Measurements from ENCODE around the gene MALRD1. TPM values are rescaled to one million over a fixed set of nuclear protein-coding genes. Genes with fewer than 3 reads are reported as not detected.

The MALRD1 gene
- total and polyA plus RNA-seq, 5 donors = 0.58 to 2.7 (median 2.0) TPM

- no peaks in the 10 kb centered on the region for H3K4me1 ChIP-seq (ENCODE audit: control insufficient read depth, insufficient read depth, low read length)
- no peak overlapping the region for H3K27ac ChIP-seq (ENCODE audit: low read length)
- 76% methylated on average over 3 of the region's 3 CpGs for WGBS
- intact Hi-C loops (cut with DNase I) = no loop called here
- no peaks in the 10 kb centered on the region for H3K27me3 ChIP-seq (ENCODE audit: control insufficient read depth, insufficient read depth)
- ATAC-seq = no peak
- no peak overlapping the region for H3K4me3 ChIP-seq (ENCODE audit: low read length)
- no peaks in the 10 kb centered on the region for H3K9me3 ChIP-seq (ENCODE audit: control insufficient read depth, low read length)
- DNase-seq = no peak
These were observed 634.8 kb downstream of the MALRD1 start for GRCh38 chr10:19683356-19683755.

GRCh38 chr10:19683960-19684359 is 635.4 kb downstream of the MALRD1 start:
- intact Hi-C loops (cut with DNase I) = no loop called here
- WGBS = 49% methylated on average over 5 of the region's 5 CpGs
- H3K27me3 ChIP-seq (ENCODE audit: control insufficient read depth, insufficient read depth) = no peaks in the 10 kb centered on the region
- H3K4me3 ChIP-seq (ENCODE audit: low read length) = no peak overlapping the region
- ATAC-seq (no peak), DNase-seq (no peak)
- H3K27ac ChIP-seq (ENCODE audit: low read length) = no peak overlapping the region
- H3K4me1 ChIP-seq (ENCODE audit: control insufficient read depth, insufficient read depth, low read length) = no peaks in the 10 kb centered on the region
- no peaks in the 10 kb centered on the region for H3K9me3 ChIP-seq (ENCODE audit: control insufficient read depth, low read length)

GRCh38 chr10:19688344-19688743 is 639.7 kb downstream of the MALRD1 start:
- Histone ChIP-seq H3K27ac (ENCODE audit: low read length) (no peak overlapping the region), H3K4me3 (ENCODE audit: low read length) (no peak overlapping the region), H3K9me3 (ENCODE audit: control insufficient read depth, low read length) (no peaks in the 10 kb centered on the region), H3K27me3 (ENCODE audit: control insufficient read depth, insufficient read depth) (no peaks in the 10 kb centered on the region), H3K4me1 (ENCODE audit: control insufficient read depth, insufficient read depth, low read length) (no peaks in the 10 kb centered on the region)
- WGBS = 83% methylated on average over 3 of the region's 3 CpGs
- no peak for ATAC-seq
- no peak for DNase-seq
- intact Hi-C loops (cut with DNase I) = no loop called here

GRCh38 chr10:19689231-19689630 is 640.6 kb downstream of the MALRD1 start:
- WGBS = 78% methylated on average over 3 of the region's 3 CpGs
- DNase-seq = no peak
- H3K4me3 ChIP-seq (ENCODE audit: low read length) = no peak overlapping the region
- no peaks in the 10 kb centered on the region for H3K27me3 ChIP-seq (ENCODE audit: control insufficient read depth, insufficient read depth)
- intact Hi-C loops (cut with DNase I) = no loop called here
- no peaks in the 10 kb centered on the region for H3K4me1 ChIP-seq (ENCODE audit: control insufficient read depth, insufficient read depth, low read length)
- no peaks in the 10 kb centered on the region for H3K9me3 ChIP-seq (ENCODE audit: control insufficient read depth, low read length)
- no peak for ATAC-seq
- H3K27ac ChIP-seq (ENCODE audit: low read length) = no peak overlapping the region

GRCh38 chr10:19699299-19699698 is 650.7 kb downstream of the MALRD1 start:
- no peaks in the 10 kb centered on the region for H3K27me3 ChIP-seq (ENCODE audit: control insufficient read depth, insufficient read depth)
- no peaks in the 10 kb centered on the region for H3K9me3 ChIP-seq (ENCODE audit: control insufficient read depth, low read length)
- DNase-seq (no peak), ATAC-seq (no peak)
- 84% methylated on average over 3 of the region's 3 CpGs for WGBS
- no peak overlapping the region for H3K27ac ChIP-seq (ENCODE audit: low read length)
- H3K4me3 ChIP-seq (ENCODE audit: low read length) = no peak overlapping the region
- H3K4me1 ChIP-seq (ENCODE audit: control insufficient read depth, insufficient read depth, low read length) = no peaks in the 10 kb centered on the region
- intact Hi-C loops (cut with DNase I) = no loop called here

- DNase-seq (no peak), ATAC-seq (no peak)
- H3K9me3 ChIP-seq (ENCODE audit: control insufficient read depth, low read length) = no peaks in the 10 kb centered on the region
- intact Hi-C loops (cut with DNase I) = loop anchor here in 1 of 4 donors (5.0 kb wide), 1 partner anchor 41 kb away; no protein-coding TSS in a partner anchor
- H3K4me1 ChIP-seq (ENCODE audit: control insufficient read depth, insufficient read depth, low read length) = no peaks in the 10 kb centered on the region
- WGBS = 91% methylated on average over 4 of the region's 4 CpGs
- H3K4me3 ChIP-seq (ENCODE audit: low read length) = no peak overlapping the region
- H3K27me3 ChIP-seq (ENCODE audit: control insufficient read depth, insufficient read depth) = no peaks in the 10 kb centered on the region
- H3K27ac ChIP-seq (ENCODE audit: low read length) = no peak overlapping the region
These were observed 652.9 kb downstream of the MALRD1 start for GRCh38 chr10:19701427-19702052.

GRCh38 chr10:19702215-19702614 is 653.6 kb downstream of the MALRD1 start:
- no peaks in the 10 kb centered on the region for H3K9me3 ChIP-seq (ENCODE audit: control insufficient read depth, low read length)
- no peak overlapping the region for H3K27ac ChIP-seq (ENCODE audit: low read length)
- intact Hi-C loops (cut with DNase I) = loop anchor here in 1 of 4 donors (5.0 kb wide), 1 partner anchor 40 kb away; no protein-coding TSS in a partner anchor
- no peaks in the 10 kb centered on the region for H3K27me3 ChIP-seq (ENCODE audit: control insufficient read depth, insufficient read depth)
- ATAC-seq (no peak), DNase-seq (no peak)
- 82% methylated on average over 2 of the region's 2 CpGs for WGBS
- no peaks in the 10 kb centered on the region for H3K4me1 ChIP-seq (ENCODE audit: control insufficient read depth, insufficient read depth, low read length)
- H3K4me3 ChIP-seq (ENCODE audit: low read length) = no peak overlapping the region

- H3K4me1 ChIP-seq (ENCODE audit: control insufficient read depth, insufficient read depth, low read length) = no peaks in the 10 kb centered on the region
- no peaks in the 10 kb centered on the region for H3K9me3 ChIP-seq (ENCODE audit: control insufficient read depth, low read length)
- H3K27me3 ChIP-seq (ENCODE audit: control insufficient read depth, insufficient read depth) = no peaks in the 10 kb centered on the region
- DNase-seq (no peak), ATAC-seq (no peak)
- 49% methylated on average over 2 of the region's 2 CpGs for WGBS
- no peak overlapping the region for H3K4me3 ChIP-seq (ENCODE audit: low read length)
- H3K27ac ChIP-seq (ENCODE audit: low read length) = no peak overlapping the region
- intact Hi-C loops (cut with DNase I) = loop anchor here in 1 of 4 donors (5.0 kb wide), 1 partner anchor 38 kb away; no protein-coding TSS in a partner anchor
These were observed 655.9 kb downstream of the MALRD1 start for GRCh38 chr10:19704544-19704943.

GRCh38 chr10:19705250-19705649 is 656.6 kb downstream of the MALRD1 start:
- H3K4me1 ChIP-seq (ENCODE audit: control insufficient read depth, insufficient read depth, low read length) = no peaks in the 10 kb centered on the region
- ATAC-seq = peak; percentile 48 to 56
- no peak overlapping the region for H3K4me3 ChIP-seq (ENCODE audit: low read length)
- intact Hi-C loops (cut with DNase I) = no loop called here
- no peaks in the 10 kb centered on the region for H3K27me3 ChIP-seq (ENCODE audit: control insufficient read depth, insufficient read depth)
- peak in 2 of 3 donors; percentile 13 to 42 for DNase-seq
- H3K27ac ChIP-seq (ENCODE audit: low read length) = no peak overlapping the region
- H3K9me3 ChIP-seq (ENCODE audit: control insufficient read depth, low read length) = no peaks in the 10 kb centered on the region
- WGBS = 63% methylated on average over 6 of the region's 6 CpGs

- DNase-seq = no peak
- Histone ChIP-seq H3K9me3 (ENCODE audit: control insufficient read depth, low read length) (no peaks in the 10 kb centered on the region), H3K4me3 (ENCODE audit: low read length) (no peak overlapping the region), H3K4me1 (ENCODE audit: control insufficient read depth, insufficient read depth, low read length) (no peaks in the 10 kb centered on the region), H3K27me3 (ENCODE audit: control insufficient read depth, insufficient read depth) (no peaks in the 10 kb centered on the region), H3K27ac (ENCODE audit: low read length) (no peak overlapping the region)
- WGBS = 83% methylated on average over 1 of the region's 1 CpG
- ATAC-seq = no peak
- intact Hi-C loops (cut with DNase I) = no loop called here
These were observed 658.3 kb downstream of the MALRD1 start for GRCh38 chr10:19706904-19707303.

GRCh38 chr10:19707376-19707775 is 658.8 kb downstream of the MALRD1 start:
- H3K4me3 ChIP-seq (ENCODE audit: low read length) = no peak overlapping the region
- no peak overlapping the region for H3K27ac ChIP-seq (ENCODE audit: low read length)
- H3K27me3 ChIP-seq (ENCODE audit: control insufficient read depth, insufficient read depth) = no peaks in the 10 kb centered on the region
- H3K4me1 ChIP-seq (ENCODE audit: control insufficient read depth, insufficient read depth, low read length) = no peaks in the 10 kb centered on the region
- H3K9me3 ChIP-seq (ENCODE audit: control insufficient read depth, low read length) = no peaks in the 10 kb centered on the region
- DNase-seq = no peak
- ATAC-seq = no peak
- intact Hi-C loops (cut with DNase I) = no loop called here
- WGBS = 87% methylated on average over 2 of the region's 2 CpGs

GRCh38 chr10:19708031-19708430 is 659.4 kb downstream of the MALRD1 start:
- Histone ChIP-seq H3K4me3 (ENCODE audit: low read length) (no peak overlapping the region), H3K27me3 (ENCODE audit: control insufficient read depth, insufficient read depth) (no peaks in the 10 kb centered on the region), H3K9me3 (ENCODE audit: control insufficient read depth, low read length) (no peaks in the 10 kb centered on the region), H3K4me1 (ENCODE audit: control insufficient read depth, insufficient read depth, low read length) (no peaks in the 10 kb centered on the region), H3K27ac (ENCODE audit: low read length) (no peak overlapping the region)
- no peak for ATAC-seq
- intact Hi-C loops (cut with DNase I) = no loop called here
- no peak for DNase-seq
